Neural crest cell (in vitro differentiated cells): Measurements from ENCODE around the gene EHD1. TPM values are rescaled to one million over a fixed set of nuclear protein-coding genes. Genes with fewer than 3 reads are reported as not detected.

ENCODE experiments used
- DNase-seq: peaks from one replicate; pipeline ENCODE4 v3.0.0; 2021; ENCODE audit warnings: low read depth, mixed read lengths, low spot score
- H3K27ac Mint-ChIP-seq: one replicate; pipeline ENCODE4 v1.8.0; 2021; ENCODE audit warnings: mild to moderate bottlenecking, mixed read lengths; ENCODE audit not compliant: unreplicated experiment
- H3K27me3 Mint-ChIP-seq: 2 replicates; pipeline ENCODE4 v1.8.0; 2021; ENCODE audit warnings: low read depth, mild to moderate bottlenecking, mixed read lengths
- H3K36me3 Mint-ChIP-seq: 2 replicates; pipeline ENCODE4 v1.8.0; 2021; ENCODE audit warnings: low read depth, mild to moderate bottlenecking, mixed read lengths
- H3K4me1 Mint-ChIP-seq: 2 replicates; pipeline ENCODE4 v1.8.0; 2021; ENCODE audit warnings: mixed read lengths
- H3K4me3 Mint-ChIP-seq: one replicate; pipeline ENCODE4 v1.8.0; 2021; ENCODE audit warnings: mild to moderate bottlenecking, mixed read lengths
- H3K9me3 Mint-ChIP-seq: 2 replicates; pipeline ENCODE4 v1.8.0; 2021; ENCODE audit warnings: mixed read lengths
- CTCF ChIP-seq: fragments of 200-600 bp; sonication (generic); conservative IDR thresholded peaks from 2 replicates; pipeline ENCODE4 v1.5.0; 2021; ENCODE audit warnings: antibody characterized with exemption, mild to moderate bottlenecking
- total RNA-seq: library from RNA; stranded (reverse); gene quantifications from 2 replicates; pipeline ENCODE4 v1.2.1, GENCODE V29; 2021

Gene EHD1
- total RNA-seq, 1 donor from 2014 or later, result 74.2 TPM

- peaks cover 24% of the 10 kb centered on the region for H3K4me1 Mint-ChIP-seq
- no peak for DNase-seq
- peak; percentile 20 for TF ChIP-seq CTCF
- H3K27ac Mint-ChIP-seq, result peak overlapping the region; percentile 96
- H3K36me3 Mint-ChIP-seq, result no peaks in the 10 kb centered on the region
- H3K4me3 Mint-ChIP-seq, result peak overlapping the region; percentile 94
- no peaks in the 10 kb centered on the region for H3K9me3 Mint-ChIP-seq
- H3K27me3 Mint-ChIP-seq, result no peaks in the 10 kb centered on the region
These were observed 39.6 kb upstream of the EHD1 start for GRCh38 chr11:64918017-64918416.

GRCh38 chr11:64917663-64917995 lies 39.2 kb upstream of the EHD1 start:
- Mint-ChIP-seq H3K27me3 (no peaks in the 10 kb centered on the region), H3K4me3 (peak overlapping the region; percentile 94), H3K36me3 (no peaks in the 10 kb centered on the region), H3K27ac (peak overlapping the region; percentile 96), H3K9me3 (no peaks in the 10 kb centered on the region), H3K4me1 (peaks cover 24% of the 10 kb centered on the region)
- TF ChIP-seq CTCF, result peak; percentile 22
- no peak for DNase-seq

GRCh38 chr11:64916775-64917662 lies 38.6 kb upstream of the EHD1 start, which contains the start of gene ATG2A:
TSS of gene ATG2A (minus strand) at chr11:64917209. CDS start at chr11:64917135, 74 bp downstream.
- H3K27ac Mint-ChIP-seq, result peak within 1 kb of the TSS; percentile 97
- peaks cover 24% of the 10 kb centered on the region for H3K4me1 Mint-ChIP-seq
- H3K36me3 Mint-ChIP-seq, result no peaks in the 10 kb centered on the region
- no peaks in the 10 kb centered on the region for H3K27me3 Mint-ChIP-seq
- peak; percentile 97 for DNase-seq
- no peaks in the 10 kb centered on the region for H3K9me3 Mint-ChIP-seq
- H3K4me3 Mint-ChIP-seq, result peak within 1 kb of the TSS; percentile 94
- TF ChIP-seq CTCF, result no peak

GRCh38 chr11:64916040-64916774 lies 37.8 kb upstream of the EHD1 start:
- TF ChIP-seq CTCF, result no peak
- Mint-ChIP-seq H3K36me3 (no peaks in the 10 kb centered on the region), H3K27ac (peak overlapping the region; percentile 97), H3K27me3 (no peaks in the 10 kb centered on the region), H3K4me3 (peak overlapping the region; percentile 94), H3K4me1 (peaks cover 24% of the 10 kb centered on the region), H3K9me3 (no peaks in the 10 kb centered on the region)
- DNase-seq, result no peak

GRCh38 chr11:64915376-64915887 lies 37.0 kb upstream of the EHD1 start:
- peak overlapping the region; percentile 94 for H3K4me3 Mint-ChIP-seq
- peak overlapping the region; percentile 97 for H3K27ac Mint-ChIP-seq
- H3K4me1 Mint-ChIP-seq, result peaks cover 24% of the 10 kb centered on the region
- no peaks in the 10 kb centered on the region for H3K36me3 Mint-ChIP-seq
- no peaks in the 10 kb centered on the region for H3K9me3 Mint-ChIP-seq
- TF ChIP-seq CTCF, result no peak
- no peak for DNase-seq
- no peaks in the 10 kb centered on the region for H3K27me3 Mint-ChIP-seq
